Measurements from ENCODE around the gene FZD7.

FZD7 gene

DNA sequence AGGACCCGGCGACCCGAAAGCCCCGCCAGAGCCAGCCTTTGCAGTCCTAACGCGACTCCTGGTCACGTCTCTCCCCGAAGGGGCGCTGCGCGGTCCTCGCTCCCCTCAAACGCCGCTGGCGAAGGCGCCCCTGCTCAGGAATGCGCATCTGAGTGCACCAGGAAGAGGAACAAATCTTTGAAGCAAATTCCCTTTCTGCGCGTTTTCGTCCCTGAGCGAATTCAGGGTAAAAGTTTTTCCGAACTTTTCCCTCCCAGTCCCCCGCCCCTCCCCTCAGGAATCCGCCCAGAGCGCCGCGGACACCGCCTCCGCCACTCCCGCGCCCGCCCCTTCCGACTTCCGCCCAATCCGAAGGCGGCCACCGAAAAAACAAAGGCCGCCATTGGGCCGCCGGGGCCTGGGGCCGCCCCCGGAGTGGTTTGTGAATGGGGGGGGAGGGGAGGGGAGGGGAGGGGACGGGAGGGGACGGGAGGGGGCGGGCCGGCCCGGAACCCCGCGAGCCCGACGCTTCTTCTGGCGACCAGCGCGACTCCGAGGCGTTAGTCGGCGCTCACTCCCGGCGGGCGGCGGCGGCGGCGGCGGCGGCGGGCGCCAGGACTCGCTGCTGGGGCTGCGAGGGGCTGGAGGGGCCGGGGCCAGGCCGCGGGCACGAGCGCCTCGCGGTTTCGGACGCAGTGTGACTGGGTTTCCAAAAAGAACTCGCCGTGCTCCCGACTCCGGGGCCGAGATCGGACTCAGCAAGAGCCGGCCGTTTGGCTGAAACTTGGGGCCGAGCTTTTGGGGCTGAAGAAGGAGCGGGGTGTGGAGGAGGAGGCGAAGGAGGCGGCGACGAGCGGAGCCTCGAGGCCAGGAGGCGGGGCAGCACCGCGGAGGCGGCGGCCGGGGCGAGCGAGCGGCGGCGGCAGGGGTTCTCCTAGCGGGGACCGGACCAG is at the start of gene FZD7:
Gene FZD7 (plus strand): TSS at position 539 of the 932 bp plus-strand sequence. CDS start 793 bp downstream, outside the sequence.
- DNase-seq = peak; percentile 94

DNA sequence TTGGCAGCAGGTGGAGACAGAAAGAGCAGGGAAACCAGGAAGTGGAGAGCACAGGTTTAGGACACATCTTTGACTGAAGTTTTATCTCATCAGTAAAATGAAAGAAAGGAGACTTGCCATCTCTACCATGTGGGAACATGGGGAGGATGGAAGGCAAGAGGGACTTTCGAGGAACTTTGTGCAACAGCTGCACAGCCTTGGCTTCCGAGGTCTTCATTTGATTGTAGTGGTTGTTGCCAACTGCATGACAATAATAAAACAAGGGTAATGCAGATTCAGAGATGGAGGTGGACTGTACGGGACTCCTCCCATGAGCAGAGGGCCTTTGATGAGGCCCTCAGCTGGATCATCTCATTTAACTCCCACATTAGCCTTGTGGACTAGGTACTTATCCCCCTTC is 49.3 kb upstream of the FZD7 start:
- DNase-seq = no peak

DNA sequence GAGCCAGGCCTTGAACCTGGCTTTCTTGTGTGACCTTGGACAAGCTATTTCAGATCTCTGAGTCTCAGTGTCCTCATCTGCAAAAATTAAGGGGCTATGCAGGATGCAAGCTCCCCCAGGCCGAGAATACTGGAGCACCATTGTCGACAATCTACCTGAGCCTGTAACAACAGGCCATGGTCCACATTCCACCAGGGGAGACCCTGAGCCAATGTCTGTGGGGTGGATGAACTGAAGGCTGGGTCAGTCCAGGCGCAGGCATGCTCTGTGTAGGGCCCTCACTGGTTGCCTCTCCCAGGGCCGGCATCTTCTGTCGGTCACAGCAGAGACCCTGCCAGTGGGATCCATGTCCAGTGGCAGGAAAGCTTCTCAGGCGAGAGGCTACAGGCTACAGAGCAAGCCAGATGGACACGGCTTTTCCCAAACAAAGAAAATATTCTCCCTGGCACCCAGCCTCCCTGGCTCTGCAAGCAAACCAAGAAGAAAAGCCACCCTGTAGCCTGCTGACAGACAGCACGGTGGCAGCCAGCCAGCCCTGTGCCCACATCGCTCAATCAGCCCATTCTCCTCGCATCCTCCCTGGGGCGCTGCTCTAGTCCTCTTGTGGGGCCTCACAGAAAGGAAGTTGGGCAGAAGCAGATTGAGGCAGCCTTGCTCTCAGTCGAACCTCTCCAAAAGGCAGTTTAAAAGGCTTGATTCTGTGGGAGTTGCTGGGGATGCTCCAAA is 48.7 kb upstream of the FZD7 start:
- no peak for DNase-seq

DNA sequence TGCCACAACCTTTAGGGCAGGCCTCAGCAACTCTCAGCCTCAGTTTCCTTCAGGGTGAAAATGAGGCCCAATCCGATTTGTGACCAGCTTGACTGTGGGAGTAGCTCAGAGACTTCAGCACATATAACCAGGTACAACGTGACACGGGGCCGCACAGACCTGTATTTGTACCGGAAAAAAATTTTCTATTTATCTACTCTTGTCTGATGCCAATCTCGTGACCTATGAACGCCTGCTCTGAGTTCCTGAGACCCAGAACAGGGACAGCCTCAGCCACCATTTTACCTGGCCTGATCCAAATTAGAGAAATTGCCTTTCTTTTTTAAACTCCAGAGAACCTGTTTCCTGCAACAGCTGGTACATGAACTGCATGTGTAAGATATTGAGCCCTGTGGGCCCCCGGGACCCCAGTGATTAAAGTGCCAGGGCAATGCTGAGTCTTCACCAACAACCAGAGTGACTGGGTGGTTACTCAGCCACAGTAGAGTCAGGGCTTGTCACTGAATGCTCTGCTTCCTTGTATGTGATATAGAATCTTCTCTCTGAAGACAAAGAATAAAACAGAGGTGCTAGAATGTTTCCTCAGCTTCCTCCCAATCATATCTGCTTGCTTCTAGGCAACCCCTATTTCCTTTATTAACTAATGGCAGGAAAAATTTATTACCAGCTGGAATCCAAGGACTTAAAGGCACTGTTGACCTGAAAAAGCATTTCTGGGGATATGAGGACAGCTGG is 47.8 kb upstream of the FZD7 start:
- no peak for DNase-seq

DNA sequence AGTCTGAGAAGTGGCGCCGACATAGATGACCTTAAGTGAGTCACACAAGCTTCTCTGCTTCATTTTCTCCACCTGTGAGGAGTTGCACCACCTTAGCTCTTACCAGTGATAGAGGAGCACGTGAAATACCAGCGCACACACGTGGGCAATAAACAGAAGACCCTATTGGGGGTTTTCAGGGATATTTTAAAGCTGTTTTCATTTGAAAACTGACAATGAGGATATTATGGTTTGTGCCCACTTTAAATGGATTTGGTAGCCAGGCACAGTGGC is 47.3 kb upstream of the FZD7 start:
- no peak for DNase-seq

DNA sequence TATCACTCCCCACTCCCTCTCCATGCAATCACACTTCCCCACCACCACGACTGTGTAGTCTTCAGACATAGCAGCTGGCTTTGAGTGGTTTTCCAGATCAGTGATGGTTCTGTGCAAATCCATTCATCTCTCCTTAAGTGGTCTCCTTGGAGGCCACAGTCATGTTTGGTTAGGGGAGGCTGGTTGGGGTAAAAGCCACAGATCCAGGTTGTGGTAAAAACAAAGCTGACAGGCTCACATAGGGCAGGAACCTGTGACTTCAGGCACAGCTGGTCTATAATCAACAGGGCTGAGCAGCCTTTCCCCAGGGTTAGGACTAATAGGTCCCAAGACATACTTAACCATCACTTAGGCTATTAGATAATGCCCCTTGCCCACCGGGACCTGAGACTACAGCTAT is 46.2 kb upstream of the FZD7 start:
- no peak for DNase-seq

DNA sequence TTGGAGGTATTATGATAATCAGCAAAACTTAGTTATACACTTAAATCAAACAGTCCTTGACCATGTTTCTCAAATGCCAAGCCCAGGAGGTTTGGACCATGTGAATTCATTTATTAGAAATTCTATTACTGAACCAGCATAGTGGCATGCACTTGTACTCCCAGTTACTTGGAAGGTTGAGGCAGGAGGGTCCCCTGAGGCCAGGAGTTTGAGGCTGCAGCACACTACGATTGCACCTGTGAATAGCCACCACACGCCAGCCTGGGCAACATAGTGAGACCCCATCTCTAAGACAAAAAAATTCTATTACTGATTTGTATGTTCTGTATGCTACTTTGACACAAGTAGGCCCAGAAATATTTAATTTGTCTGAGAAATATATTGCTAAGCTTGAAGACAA is 43.6 kb upstream of the FZD7 start:
- DNase-seq = no peak

DNA sequence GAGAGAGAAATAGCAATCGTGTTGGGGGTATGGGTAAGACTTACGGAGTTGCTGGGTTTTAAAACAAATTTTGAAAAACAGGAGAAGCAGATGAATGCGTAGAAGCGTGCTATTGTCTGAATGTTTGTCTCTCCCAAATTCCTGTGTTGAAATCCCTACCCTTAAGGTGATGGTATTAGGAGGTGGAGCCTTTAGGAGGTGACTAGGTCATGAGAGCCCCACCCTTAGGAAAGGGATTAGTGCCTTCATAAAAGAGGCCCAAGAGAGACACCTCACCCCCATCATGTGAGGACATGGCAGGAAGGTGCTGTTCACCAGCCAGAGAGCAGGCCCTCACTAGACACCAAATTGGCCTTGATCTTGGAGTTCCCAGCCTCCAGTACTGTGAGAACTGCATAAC is 40.7 kb upstream of the FZD7 start:
- DNase-seq = no peak

DNA sequence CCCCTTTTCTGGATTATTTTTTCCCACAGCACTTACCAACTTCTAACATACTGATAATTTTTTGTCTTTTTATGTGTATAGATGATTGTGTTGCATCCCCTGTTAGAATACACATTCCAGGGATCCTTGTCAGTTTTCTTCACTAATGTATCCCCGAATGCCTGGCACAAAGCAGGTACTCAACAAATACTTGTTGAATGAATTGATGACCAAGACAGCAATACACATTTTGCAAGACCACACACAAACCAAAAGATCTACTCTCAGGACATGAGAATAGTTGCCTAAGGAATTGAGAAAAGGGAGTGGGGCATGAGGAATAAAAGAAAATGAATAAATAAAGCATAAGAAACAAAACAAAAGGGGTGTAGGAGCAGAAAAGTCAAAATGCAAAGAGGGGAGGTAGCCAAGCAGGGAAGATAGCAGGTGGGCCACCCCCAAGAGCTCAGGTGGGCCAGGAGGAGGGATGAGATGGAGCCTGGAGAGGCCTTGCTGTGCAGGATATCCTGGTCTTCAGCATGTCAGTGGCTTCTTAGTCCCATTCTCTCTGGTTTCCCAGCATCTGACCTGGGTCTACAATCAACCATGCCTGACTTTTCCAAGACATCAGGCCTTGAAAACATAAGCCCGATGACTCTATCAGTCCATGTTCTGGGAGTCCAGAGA is 38.5 kb upstream of the FZD7 start:
- no peak for DNase-seq

DNA sequence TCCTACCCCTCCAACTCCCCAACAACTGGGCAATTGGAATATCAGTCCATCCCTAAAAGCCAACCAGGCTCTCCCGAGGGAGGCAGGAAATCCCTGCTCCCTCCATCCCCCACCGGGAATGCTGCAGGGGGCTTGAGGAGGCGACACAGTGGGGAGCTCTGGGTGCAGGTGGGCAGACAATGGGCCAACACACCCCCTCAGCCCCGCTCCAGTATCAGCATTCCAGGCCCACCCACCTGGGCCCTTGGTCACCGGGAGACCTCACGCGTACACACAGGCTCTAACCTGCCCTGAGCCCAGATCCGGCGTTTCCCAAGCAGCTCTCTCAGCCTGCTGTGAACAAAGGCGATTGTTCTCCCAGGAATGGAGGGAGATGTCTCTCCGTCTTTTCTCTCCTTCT is 37.6 kb upstream of the FZD7 start:
- DNase-seq = no peak

DNA sequence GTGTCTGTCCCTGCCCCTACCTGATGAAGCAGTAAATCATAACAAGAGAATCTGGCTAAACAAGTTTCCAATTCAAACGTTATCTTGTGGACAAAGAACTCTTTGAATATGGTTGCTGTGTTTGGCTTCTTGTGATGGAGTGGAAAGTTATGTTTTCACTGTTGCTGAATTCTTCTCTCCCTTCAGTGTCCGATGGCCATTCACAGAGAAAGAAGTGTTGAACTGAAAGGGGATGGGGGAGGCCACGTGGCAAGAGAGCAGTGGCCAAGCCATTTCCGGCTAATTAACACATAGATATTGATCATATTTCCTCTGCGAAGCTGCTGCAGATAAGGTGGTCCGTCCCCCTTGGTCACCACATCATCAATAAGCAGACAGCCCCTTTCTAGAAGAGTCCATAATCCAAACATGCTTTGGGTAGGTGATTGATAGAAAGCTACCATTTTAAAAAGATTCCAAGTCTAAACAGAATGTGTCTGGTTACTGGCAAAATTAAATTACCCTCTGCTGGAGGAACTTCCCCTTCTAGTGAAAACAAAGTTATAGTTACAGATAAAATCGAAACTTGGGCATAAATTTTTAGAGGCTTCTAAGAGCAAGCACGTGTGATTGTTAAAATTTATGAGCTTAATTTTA is 36.9 kb upstream of the FZD7 start:
- no peak for DNase-seq

DNA sequence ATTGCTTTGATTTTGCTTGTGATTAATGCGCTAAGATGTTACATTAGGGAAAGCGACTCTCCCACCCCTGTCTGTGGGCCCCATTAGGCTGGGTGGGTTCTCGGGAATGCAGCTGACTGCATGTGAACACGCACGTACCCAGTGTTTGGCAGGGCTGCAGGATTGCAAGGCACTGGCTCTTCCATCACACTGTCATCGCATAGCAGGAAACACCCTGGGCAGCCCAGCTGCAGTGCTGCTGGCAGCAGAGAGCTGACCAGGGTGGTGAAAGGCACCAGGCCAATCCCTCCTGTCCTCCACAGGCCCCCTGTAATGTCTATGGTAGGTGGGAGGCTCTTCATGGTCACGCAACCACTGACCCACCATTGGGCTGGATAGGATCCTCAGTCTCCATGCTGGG is 34.4 kb upstream of the FZD7 start:
- no peak for DNase-seq

DNA sequence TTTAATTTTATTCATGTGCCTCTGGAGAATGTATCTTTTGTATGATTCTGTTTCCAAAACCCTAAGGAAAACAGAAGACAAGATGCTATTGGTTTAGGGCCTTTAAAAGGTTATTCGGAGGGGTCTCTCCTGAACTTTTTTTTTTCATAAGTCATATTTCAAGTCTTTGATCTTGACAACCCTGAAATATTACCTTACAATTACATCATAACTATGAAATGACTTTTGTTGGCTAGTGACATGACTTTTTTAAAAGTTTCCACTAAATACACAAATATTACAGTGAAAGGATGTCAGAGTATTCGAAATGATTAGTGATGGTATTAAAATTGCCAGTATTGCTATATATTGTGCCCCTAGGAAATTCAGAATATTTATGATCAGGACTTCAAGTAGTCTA is 31.8 kb upstream of the FZD7 start:
- DNase-seq = no peak

DNA sequence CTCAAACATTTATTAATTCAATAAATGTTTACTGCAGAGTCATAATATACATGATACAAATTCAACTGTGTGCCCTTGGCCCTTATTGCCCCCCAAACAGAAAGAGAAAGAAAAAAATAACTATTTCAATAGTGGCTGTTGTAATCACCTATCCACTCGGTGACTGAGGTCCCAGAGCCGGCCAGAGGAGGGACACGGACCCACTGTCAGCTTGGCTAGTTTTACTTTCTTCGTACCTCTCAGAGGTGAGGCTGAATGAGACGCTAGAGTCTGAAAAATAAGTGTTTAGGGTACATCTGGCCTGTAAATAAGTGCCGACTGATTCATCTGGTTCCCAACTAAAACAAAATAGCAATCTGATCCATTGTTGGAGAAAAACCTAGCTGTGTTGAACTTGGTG is 31.3 kb upstream of the FZD7 start:
- no peak for DNase-seq

DNA sequence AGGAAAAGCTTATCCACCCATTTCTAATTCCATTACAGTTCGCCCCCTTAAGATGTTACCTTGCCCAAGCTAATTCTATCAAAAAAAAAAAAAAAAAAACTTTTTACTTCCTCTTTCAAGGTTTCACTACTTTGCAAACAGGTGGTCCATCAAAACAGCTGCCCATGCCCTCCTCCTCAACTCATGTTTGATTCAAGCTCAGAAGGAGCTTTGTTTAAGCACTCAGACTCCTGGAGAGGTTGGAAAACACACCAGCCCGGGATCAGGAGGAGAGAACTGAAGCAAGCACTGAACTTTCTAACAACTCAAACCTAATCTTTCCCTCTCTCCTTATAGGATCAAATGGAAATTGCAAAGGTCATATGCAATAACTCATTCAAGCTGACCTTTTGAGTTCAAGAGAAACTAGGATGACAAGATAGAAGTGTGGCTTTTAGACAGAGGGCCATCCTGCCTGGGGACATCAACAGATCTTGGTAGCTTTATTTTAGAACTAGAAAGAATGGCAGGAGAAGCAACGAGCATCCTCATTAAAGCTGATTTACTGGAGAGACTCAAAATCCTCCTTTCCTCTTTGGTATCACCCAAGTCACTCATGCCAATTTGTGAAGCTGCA is 28.3 kb upstream of the FZD7 start:
- DNase-seq = no peak

DNA sequence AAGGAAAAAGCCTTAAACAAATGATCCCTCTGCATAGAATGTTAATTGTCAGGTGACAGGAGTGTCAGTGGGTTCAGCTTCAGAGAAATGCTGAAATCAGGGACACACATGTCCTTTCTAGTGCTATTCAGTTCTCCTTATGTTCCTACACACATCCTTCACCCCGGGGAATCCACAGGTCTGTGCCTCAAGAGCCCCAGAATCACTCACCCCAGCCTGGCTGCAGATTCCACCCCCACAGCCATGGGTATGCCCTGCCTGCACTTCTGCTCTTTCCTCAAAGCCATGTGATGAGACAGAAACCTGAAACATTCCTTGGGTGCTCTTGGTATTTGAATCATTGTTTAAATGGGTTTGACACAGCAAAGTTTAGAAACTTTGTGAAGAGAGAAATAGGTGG is 27.4 kb upstream of the FZD7 start:
- DNase-seq = no peak

DNA sequence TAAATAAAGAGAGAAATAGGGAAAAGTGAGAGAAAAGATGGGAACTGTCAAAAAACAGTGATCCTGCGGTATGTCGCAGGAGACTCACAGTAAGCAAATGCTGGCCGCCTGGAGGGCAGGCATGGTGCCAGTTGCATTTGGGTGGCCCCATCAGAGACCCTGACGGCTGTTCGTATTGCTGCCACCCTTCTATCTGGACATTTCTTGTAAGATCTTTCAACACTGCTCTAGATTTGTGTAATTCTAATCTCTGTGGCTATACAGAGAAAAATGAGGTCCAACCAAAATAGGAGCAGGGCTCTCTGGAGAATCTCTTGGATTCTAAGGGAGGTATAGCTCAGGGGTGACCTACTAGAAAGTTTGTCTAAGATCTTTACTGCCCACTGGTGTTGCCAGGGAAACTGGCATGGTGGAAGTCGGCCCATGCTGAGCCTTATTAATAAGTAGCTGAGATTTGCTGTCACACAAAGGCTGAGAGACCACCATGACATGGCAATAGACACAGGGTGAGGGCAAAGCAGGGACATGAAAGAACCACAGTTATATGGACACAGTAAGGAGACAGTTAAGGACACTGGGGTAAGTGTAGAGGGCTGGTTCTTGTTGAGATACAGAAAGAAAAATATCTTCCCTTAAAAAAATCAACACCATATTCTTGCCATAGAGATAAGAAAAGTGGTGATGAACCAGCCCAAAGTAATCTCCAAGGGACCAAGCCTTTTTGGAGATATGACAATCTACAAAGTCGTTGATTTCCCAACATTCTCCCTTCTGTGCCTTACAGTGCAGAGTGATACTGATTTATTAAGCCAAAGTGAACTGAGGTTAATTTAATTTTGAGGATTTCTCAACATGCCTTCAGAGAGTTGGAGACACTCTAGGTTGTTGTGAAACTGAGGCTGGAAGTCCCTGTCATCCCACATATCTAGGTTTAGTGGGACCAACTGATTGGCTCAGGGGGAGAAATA is 26.4 kb upstream of the FZD7 start:
- DNase-seq = no peak

DNA sequence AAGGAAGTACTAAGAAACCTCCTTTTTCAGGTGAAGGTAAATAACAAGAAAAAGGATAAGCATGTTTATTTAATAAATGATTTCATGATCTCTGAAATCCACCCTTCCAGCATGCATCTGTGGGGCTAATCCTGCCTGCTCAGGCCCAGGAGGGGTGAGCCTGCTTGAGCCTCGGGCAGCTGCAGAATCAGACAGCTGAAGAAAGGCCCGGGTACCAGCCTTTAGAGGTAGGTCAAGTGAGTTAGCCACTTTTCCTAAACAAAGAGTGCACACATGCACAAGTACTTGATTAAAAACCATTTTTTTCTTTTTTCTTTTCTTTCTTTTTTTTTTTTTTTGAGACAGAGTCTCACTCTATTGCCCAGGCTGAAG is 25.7 kb upstream of the FZD7 start:
- no peak for DNase-seq

DNA sequence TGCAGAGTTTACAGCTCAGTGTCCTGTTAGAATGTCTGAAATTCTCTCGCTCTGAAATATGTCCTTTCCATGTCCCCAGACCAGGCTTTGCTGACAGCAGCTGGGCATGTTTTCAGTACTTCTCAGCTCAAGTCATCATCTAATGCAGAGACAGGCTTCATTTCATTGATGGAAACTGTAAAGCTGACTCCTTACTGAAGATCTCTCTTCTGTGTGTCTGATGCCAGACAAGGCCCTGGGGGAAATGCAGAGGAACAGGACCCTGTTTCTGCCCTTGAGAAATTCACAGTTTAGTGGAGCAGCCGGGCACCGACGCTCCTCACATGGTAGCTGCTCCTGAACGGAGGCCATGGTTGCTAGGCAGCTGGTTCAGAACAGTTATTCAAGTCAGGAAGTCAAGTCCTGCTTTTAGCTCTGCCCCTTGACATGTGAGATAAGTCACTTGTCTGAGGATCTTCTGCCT is 24.6 kb upstream of the FZD7 start:
- no peak for DNase-seq

DNA sequence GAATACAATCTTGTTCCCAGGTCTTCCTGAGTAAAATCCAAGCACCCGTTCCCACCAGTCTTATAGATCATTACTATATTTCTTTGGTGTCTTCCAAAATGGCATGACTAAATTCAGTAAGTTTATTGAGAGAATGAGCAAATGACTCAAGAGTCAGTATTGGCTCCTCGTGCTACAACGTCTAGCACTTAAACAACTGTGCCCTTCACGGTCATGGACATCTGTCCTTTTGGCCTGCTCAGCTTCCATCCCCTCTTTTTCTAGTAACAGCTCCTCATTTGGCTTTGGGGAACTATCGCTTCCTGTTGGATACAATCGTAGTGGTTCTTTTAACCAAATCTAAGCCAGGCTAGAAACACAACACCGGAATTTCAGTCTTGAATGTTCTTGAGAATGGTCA is 24.1 kb upstream of the FZD7 start:
- DNase-seq = no peak

DNA sequence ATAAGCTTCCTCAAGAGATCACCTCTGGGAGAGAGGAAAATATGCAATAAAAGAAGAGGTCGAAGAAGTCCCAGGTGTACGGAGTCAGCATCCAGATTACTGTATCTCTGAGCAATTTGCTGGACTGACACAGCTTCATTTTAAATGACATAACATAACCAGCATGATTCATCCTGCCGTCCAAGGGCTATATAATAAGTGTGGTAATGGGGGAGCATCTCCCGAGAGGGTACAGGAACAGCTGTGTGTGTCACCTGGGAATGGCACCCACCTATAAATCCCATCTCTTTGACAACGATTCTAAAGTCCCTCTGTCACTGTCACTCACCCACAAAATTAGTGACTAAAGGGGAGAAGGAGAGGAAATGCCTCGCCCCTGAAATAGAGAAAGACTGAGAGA is 19.3 kb upstream of the FZD7 start:
- peak; percentile 56 for DNase-seq
